Activated naive CD4-positive, alpha-beta T cell treated with anti-CD3 and anti-CD28 coated beads, Interleukin-2, amount 50 U/mL, for 72 hours (primary cell): ENCODE data around the gene CEP135. TPM values are rescaled to one million over a fixed set of nuclear protein-coding genes. Genes with fewer than 3 reads are reported as not detected.

Source experiments
- ATAC-seq, 2 donors: fragments of 150-1000 bp; cut with Tn5 transposase; 2 replicates each; pipeline ENCODE4 v1.10.0; 2021; ENCODE audit warnings: mild to moderate bottlenecking in 2 of 2, moderate library complexity in 2 of 2
- DNase-seq, 2 donors: peaks; one replicate each; pipeline ENCODE4 v3.0.0; 2021 to 2022; ENCODE audit warnings: low spot score in 2 of 2
- H3K27ac Mint-ChIP-seq, 2 donors: one replicate each; pipeline ENCODE4 v1.8.0; 2022; ENCODE audit warnings: mild to moderate bottlenecking in 2 of 2, mixed read lengths in 2 of 2
- H3K36me3 Mint-ChIP-seq, 2 donors: one replicate each; pipeline ENCODE4 v1.8.0; 2022; ENCODE audit warnings: mixed read lengths in 2 of 2
- H3K9me3 Mint-ChIP-seq, 2 donors: one replicate each; pipeline ENCODE4 v1.8.0; 2022; ENCODE audit warnings: mixed read lengths in 2 of 2
- total RNA-seq, 2 donors: library from RNA; stranded (reverse); gene quantifications; one replicate each; pipeline ENCODE4 v1.2.3, GENCODE V29; 2022

CEP135 gene, protein sequence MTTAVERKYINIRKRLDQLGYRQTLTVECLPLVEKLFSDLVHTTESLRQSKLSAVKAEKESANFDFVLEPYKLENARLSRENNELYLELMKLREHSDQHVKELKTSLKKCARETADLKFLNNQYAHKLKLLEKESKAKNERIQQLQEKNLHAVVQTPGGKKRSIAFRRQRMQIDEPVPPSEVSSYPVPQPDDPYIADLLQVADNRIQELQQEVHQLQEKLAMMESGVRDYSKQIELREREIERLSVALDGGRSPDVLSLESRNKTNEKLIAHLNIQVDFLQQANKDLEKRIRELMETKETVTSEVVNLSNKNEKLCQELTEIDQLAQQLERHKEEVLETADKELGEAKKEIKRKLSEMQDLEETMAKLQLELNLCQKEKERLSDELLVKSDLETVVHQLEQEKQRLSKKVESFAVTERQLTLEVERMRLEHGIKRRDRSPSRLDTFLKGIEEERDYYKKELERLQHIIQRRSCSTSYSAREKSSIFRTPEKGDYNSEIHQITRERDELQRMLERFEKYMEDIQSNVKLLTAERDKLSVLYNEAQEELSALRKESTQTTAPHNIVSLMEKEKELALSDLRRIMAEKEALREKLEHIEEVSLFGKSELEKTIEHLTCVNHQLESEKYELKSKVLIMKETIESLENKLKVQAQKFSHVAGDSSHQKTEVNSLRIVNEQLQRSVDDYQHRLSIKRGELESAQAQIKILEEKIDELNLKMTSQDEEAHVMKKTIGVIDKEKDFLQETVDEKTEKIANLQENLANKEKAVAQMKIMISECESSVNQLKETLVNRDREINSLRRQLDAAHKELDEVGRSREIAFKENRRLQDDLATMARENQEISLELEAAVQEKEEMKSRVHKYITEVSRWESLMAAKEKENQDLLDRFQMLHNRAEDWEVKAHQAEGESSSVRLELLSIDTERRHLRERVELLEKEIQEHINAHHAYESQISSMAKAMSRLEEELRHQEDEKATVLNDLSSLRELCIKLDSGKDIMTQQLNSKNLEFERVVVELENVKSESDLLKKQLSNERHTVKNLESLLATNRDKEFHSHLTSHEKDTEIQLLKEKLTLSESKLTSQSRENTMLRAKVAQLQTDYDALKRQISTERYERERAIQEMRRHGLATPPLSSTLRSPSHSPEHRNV
- 10 to 100 TPM; 15.9 to 17.3 TPM for total RNA-seq

- peaks cover 12 to 13% of the 10 kb centered on the region in 2 donors for H3K9me3 Mint-ChIP-seq
- H3K27ac Mint-ChIP-seq, result peak within 1 kb of the TSS; percentile 93 to 98
- peak; percentile 79 to 80 for ATAC-seq
- H3K36me3 Mint-ChIP-seq, result peaks cover 22 to 29% of the 10 kb centered on the region in 2 donors
- peak; percentile 95 to 96 for DNase-seq
Observed at GRCh38 chr4:55948726-55949481, at the start of gene CEP135. Gene CEP135, plus strand, starts transcription at chr4:55948945. Its CDS starts 3,186 bp downstream, at chr4:55952131.

GRCh38 chr4:55902677-55903076 lies 46.1 kb upstream of the CEP135 start:
- Mint-ChIP-seq H3K36me3 (peaks cover 0 to 12% of the 10 kb centered on the region in 2 donors), H3K9me3 (no peaks in the 10 kb centered on the region), H3K27ac (no peak overlapping the region)
- DNase-seq (no peak), ATAC-seq (no peak)

GRCh38 chr4:55903577-55903976 lies 45.2 kb upstream of the CEP135 start:
- H3K36me3 Mint-ChIP-seq, result peaks cover 0 to 12% of the 10 kb centered on the region in 2 donors
- no peaks in the 10 kb centered on the region for H3K9me3 Mint-ChIP-seq

DNA sequence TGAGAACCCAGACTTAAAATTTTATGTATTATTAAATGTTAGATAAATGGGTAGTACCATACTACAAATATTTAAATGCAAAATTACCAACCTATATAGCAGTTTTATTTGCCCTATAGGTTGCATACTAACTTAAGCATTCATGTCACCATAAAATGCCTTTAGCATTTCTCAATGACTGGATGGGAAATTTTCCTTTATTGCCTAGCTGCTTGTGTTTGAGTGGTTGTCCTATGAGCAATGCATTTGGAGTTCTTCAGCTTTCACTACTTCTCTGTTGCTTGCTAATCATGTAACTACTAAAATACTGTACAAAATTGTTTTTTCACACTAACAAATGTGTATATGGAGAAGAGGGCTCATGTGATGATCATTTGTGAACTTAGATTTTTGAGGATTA lies 44.2 kb upstream of the CEP135 start:
- Mint-ChIP-seq H3K9me3 (peaks cover 0 to 5% of the 10 kb centered on the region in 2 donors), H3K36me3 (peaks cover 0 to 12% of the 10 kb centered on the region in 2 donors), H3K27ac (no peak overlapping the region)
- ATAC-seq (no peak), DNase-seq (no peak)

More at GRCh38 chr4:55903577-55903976, 45.2 kb upstream of the CEP135 start:
- ATAC-seq (no peak), DNase-seq (no peak)
- peak overlapping the region in 1 of 2 donors; percentile 88 for H3K27ac Mint-ChIP-seq

GRCh38 chr4:55906323-55906722 lies 42.4 kb upstream of the CEP135 start:
- ATAC-seq (no peak), DNase-seq (no peak)
- H3K27ac Mint-ChIP-seq, result peak overlapping the region; percentile 47 to 72
- H3K9me3 Mint-ChIP-seq, result peaks cover 0 to 5% of the 10 kb centered on the region in 2 donors
- peaks cover 0 to 12% of the 10 kb centered on the region in 2 donors for H3K36me3 Mint-ChIP-seq

GRCh38 chr4:55906989-55907388 lies 41.8 kb upstream of the CEP135 start:
- DNase-seq, result no peak
- Mint-ChIP-seq H3K9me3 (peaks cover 0 to 5% of the 10 kb centered on the region in 2 donors), H3K36me3 (peaks cover 0 to 12% of the 10 kb centered on the region in 2 donors), H3K27ac (peak overlapping the region; percentile 47 to 74)
- ATAC-seq, result peak; percentile 92 to 94

DNA sequence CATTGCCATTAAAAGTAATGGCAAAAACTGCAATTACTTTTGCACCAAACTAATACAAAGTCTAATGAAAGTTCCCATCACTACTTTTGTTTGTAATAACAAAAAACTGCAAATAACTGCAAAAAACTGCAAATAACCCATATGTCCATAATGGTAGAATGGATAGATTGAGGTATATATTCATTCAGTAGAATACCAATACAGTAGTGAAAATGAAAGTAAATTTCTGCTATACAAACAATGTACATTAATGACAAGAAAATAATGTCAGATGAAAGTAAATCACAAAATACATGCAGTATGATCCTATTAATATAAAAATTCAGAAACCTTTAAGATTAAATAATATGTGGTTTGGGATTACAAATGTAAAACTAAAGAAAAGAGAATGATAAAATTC lies 41.3 kb upstream of the CEP135 start:
- DNase-seq (no peak), ATAC-seq (no peak)
- Mint-ChIP-seq H3K9me3 (peaks cover 0 to 5% of the 10 kb centered on the region in 2 donors), H3K36me3 (peaks cover 0 to 7% of the 10 kb centered on the region in 2 donors), H3K27ac (peak overlapping the region in 1 of 2 donors; percentile 47)

- no peak for ATAC-seq
Observed at GRCh38 chr4:55910140-55910539, 38.6 kb upstream of the CEP135 start.

DNA sequence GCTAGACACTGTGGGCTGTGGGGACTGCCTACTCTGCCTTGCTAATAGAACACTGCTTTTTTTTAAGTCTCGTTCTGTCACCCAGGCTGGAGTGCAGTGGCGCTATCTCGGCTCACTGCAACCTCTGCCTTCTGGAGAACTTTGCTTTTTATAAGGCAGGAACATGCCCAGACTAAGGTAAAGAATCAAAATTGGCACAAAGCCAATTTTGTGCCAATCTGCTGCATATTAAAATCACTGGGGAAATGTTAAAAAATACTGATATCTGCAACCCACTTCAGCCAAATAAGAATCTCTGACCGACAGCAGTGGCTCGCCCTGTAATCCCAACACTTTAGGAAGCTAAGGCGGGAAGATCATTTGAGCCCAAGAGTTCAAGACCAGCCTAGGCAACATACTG lies 36.5 kb upstream of the CEP135 start:
- DNase-seq, result no peak
- peaks cover 4 to 5% of the 10 kb centered on the region in 2 donors for H3K9me3 Mint-ChIP-seq
- no peaks in the 10 kb centered on the region for H3K36me3 Mint-ChIP-seq
- ATAC-seq, result no peak
- no peak overlapping the region for H3K27ac Mint-ChIP-seq

More at GRCh38 chr4:55910140-55910539, 38.6 kb upstream of the CEP135 start:
- Mint-ChIP-seq H3K9me3 (peaks cover 0 to 5% of the 10 kb centered on the region in 2 donors), H3K36me3 (no peaks in the 10 kb centered on the region), H3K27ac (peak overlapping the region in 1 of 2 donors; percentile 65)
- DNase-seq, result no peak

DNA sequence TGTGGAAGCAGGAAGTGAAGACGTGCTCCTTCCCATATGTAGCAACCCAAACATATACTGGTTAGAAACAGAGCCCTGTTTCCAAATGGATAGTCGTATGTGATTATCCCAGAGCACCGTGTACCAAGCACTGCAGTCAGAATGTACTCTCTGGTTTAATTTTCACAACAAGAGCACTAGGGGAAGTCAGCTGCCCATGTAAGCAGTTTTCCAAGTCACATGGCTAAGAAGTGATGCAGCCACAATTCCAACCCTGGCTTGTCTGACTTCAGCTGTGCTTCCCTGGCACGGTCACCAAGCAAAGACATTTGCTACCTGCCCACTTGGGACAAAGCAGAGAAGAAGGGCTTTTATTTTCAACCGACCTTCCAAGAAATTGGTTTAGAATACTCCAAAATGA lies 28.2 kb upstream of the CEP135 start:
- Mint-ChIP-seq H3K9me3 (peaks cover 7 to 9% of the 10 kb centered on the region in 2 donors), H3K36me3 (no peaks in the 10 kb centered on the region), H3K27ac (no peak overlapping the region)
- no peak for DNase-seq
- ATAC-seq, result no peak

DNA sequence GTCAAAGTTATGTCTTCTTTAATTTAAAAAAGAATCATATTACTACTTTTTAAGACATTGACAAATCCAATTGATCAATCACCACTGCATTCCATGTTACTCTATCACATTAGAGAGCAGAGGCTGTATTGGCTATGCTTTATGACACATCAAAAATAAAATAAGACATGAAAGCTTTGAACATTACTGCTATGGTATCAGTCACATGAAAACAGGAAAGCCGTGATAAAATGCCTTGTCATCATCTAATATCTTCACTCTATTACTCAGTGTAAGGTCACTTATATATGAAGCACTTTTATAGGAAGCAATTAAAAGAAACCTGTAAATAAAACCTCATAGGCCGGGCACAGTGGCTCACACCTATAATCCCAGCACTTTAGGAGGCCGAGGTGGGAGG lies 27.7 kb upstream of the CEP135 start:
- DNase-seq (no peak), ATAC-seq (no peak)
- Mint-ChIP-seq H3K27ac (no peak overlapping the region), H3K9me3 (peaks cover 7 to 9% of the 10 kb centered on the region in 2 donors), H3K36me3 (no peaks in the 10 kb centered on the region)

- DNase-seq, result no peak
- no peak for ATAC-seq
- peaks cover 0 to 9% of the 10 kb centered on the region in 2 donors for H3K36me3 Mint-ChIP-seq
- H3K9me3 Mint-ChIP-seq, result peaks cover 0 to 8% of the 10 kb centered on the region in 2 donors
- no peak overlapping the region for H3K27ac Mint-ChIP-seq
Observed at GRCh38 chr4:55925241-55925640, 23.5 kb upstream of the CEP135 start.

GRCh38 chr4:55926610-55927009 lies 22.1 kb upstream of the CEP135 start:
- peaks cover 3 to 8% of the 10 kb centered on the region in 2 donors for H3K9me3 Mint-ChIP-seq
- peaks cover 0 to 17% of the 10 kb centered on the region in 2 donors for H3K36me3 Mint-ChIP-seq
- H3K27ac Mint-ChIP-seq, result no peak overlapping the region
- ATAC-seq (no peak), DNase-seq (no peak)

DNA sequence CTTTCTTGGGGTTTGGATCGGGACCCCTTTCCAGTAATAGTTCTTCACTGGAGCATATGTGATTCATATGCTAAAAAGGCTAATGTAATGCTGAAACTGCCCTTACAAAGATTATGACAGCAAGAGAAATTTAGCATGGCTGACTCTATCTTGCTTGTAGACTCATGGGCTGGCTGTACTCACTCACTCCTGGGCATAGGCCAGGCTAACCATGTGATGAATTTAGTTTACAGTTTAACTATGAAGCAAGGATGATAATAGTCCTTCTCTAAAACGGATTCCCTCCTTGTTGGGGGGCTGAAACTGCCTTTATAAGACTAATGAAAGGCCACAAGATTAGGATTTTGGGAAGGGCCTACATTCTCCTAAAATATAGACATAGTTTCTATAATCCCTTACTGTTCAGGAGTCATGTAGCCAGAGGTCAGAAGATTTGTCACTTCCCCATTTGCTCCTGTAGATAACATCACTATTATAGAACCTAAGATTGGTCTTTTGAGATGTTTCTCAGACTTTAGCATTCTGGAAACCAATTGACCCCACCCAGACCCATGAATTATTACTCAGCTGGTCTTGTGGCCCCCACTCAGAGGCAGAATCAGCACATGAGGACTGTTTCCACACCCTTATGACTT lies 20.8 kb upstream of the CEP135 start:
- no peak for ATAC-seq
- peaks cover 4 to 8% of the 10 kb centered on the region in 2 donors for H3K9me3 Mint-ChIP-seq
- DNase-seq, result no peak
- H3K27ac Mint-ChIP-seq, result no peak overlapping the region
- H3K36me3 Mint-ChIP-seq, result peaks cover 0 to 19% of the 10 kb centered on the region in 2 donors

GRCh38 chr4:55928846-55929245 lies 19.9 kb upstream of the CEP135 start:
- ATAC-seq (no peak), DNase-seq (no peak)
- no peak overlapping the region for H3K27ac Mint-ChIP-seq
- H3K9me3 Mint-ChIP-seq, result peaks cover 4 to 8% of the 10 kb centered on the region in 2 donors
- H3K36me3 Mint-ChIP-seq, result peaks cover 0 to 19% of the 10 kb centered on the region in 2 donors
